PFSK-1 (cell line): Measurements from ENCODE around the gene SYT14.

ENCODE experiments used
- POLR2AphosphoS5 ChIP-seq: IDR thresholded peaks from 2 replicates; pipeline ENCODE4 v1.6.1; 2012; ENCODE audit warnings: low read depth, mild to moderate bottlenecking, control low read depth, low read length, moderate library complexity
- SIN3A ChIP-seq: IDR thresholded peaks from 2 replicates; pipeline ENCODE4 v1.6.1; 2012; ENCODE audit warnings: mild to moderate bottlenecking, low read length, moderate library complexity, borderline replicate concordance; ENCODE audit not compliant: insufficient read depth

DNA sequence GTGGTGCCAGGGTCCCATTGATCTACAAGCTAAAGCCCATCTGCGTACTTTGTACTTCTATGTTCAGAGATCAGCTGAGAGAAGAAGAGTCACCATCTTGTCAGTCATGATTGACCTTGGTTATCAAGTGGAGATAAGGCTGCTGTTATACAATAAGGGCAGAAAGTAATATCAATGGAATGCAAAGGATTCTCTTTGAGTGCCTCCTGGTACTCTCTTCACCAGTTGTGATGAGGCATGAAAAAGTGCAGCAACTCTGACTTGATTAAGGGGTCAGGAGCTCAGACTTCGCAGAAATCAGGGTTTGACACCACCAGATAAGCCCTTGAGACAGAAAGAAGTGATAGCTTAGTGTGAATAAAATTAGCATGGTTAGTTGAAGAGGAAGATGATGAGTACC is 25.7 kb upstream of the SYT14 start:
- TF ChIP-seq POLR2AphosphoS5 (no peak), SIN3A (no peak)
